ENCODE data around the gene SAPCD2.
"Not testable (repeated sequence)": the region's sequence is repeated elsewhere in the genome, so short reads cannot be mapped to it uniquely, and the experiment has no call there.

Gene SAPCD2, protein sequence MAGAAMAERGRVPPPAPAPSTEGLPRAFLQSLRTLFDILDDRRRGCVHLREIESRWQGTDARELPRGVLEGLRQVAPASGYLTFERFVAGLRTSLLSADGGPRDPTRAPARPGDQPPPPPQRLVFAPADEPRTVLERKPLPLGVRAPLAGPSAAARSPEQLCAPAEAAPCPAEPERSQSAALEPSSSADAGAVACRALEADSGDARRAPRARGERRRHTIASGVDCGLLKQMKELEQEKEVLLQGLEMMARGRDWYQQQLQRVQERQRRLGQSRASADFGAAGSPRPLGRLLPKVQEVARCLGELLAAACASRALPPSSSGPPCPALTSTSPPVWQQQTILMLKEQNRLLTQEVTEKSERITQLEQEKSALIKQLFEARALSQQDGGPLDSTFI
- total RNA-seq = 0.61 to 1.5 (median 1.1) reads per million in 4 donors

DNA sequence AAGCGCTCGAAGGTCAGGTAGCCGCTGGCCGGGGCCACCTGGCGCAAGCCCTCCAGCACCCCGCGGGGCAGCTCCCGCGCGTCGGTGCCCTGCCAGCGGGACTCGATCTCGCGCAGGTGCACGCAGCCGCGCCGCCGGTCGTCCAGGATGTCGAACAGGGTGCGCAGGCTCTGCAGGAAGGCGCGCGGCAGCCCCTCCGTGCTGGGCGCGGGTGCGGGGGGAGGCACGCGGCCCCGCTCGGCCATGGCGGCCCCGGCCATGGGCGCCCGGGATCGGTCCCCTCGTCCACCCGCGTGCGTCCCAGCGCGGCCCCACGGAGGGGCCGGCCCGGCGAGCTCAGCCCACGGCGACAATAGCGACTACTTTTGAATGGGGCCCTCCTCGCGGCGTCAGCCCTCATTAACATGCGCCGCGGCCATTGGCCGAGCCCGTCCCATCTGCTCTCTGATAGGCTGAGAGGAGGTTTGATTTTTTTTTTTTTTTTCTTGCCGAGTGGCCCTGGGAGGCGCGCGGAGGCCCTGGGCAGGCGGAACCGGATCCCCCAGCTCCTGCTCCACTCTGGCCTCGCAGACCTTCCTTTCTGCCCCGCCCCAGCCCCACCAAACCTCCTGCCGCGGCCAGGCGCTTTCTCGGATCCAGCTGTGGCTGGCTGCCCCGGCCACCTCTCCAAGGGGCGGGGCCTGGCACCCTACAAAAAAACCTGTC lies at the start of gene SAPCD2:
Gene SAPCD2, minus strand, starts transcription at position 357 of the 705 bp plus-strand sequence. Its CDS starts 97 bp downstream, at position 260.
- peak; percentile 72 to 92 (median 81) for DNase-seq

DNA sequence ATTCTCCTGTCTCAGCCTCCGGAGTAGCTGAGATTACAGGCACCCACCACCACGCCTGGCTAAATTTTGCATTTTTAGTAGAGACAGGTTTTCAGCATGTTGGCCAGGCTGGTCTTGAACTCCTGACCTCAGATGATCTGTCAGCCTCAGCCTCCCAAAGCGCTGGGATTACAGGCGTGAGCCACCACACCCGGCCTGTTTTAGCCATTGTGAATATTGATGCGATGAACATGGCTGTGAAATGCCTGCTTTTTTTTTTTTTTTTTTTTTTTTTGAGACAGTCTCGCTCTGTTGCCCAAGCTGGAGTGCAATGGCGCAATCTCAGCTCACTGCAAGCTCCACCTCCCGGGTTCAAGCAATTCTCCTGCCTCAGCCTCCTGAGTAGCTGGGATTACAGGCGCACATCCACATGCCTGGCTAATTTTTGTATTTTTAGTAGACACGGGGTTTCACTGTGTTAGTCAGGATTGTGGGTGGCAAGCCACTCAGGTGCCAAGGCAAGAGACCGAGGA lies 47.8 kb upstream of the SAPCD2 start:
- DNase-seq = not testable (repeated sequence)

DNA sequence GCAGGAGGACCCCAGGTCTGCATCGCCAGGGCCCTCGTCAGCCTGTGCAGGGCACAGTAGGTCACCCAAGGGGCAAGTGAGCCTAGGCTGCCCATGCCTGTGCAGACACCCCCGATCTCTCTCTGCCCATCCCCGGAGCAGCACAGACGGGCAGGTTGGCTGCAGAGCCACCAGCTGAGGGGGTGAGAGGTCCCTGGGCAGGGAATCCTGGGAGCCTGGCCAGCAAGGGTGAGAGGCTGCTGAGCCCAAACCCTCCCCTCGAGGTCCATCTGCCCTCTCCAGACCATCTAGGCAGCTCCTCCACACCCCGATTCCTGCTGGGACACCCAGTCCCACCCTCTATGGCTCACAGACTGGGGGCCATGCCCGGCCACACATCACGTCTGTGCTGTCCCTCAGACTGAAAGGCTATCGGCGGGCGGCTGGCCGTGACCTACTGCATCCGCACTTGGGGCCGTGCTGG lies 46.9 kb upstream of the SAPCD2 start:
- DNase-seq = no peak

DNA sequence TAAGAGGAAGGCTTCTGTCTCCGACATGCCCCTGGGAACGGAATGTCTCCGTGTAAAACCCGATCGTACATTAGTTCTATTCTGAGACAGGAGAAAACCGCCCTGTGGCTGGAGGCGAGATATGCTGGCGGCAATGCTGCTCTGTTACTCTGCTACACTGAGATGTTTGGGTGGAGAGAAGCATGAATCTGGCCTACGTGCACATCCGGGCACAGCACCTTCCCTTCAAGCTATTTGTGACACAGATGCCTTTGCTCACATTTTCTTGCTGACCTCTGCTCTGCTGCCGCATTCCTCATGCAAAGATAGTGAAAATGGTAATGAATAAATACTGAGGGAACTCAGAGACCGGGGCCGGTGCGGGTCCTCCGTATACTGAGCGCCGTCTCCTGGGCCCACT lies 46.4 kb upstream of the SAPCD2 start:
- no peak for DNase-seq

DNA sequence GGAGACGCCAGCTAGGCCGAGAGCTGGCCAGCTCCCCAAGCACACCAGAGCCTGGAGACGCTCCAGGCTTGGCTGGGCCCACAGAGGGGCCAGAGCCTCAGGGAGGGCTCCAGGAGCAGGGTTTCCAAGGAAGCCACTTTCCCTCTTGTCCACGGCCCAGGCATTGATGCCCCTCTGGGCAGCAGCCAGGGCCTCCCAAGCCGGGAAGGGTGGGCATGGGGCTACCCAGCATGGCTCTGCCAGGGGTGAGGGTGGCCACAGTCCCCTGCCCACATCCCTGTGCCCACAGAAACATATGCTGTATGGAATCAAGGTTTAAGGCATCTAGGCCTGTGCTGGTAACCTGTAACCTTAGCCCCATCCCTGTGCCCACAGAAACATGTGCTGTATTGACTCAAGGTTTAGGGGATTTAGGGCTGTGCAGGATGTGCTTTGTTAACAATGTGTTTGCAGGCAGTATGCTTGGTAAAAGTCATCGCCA lies 45.7 kb upstream of the SAPCD2 start:
- no peak for DNase-seq

DNA sequence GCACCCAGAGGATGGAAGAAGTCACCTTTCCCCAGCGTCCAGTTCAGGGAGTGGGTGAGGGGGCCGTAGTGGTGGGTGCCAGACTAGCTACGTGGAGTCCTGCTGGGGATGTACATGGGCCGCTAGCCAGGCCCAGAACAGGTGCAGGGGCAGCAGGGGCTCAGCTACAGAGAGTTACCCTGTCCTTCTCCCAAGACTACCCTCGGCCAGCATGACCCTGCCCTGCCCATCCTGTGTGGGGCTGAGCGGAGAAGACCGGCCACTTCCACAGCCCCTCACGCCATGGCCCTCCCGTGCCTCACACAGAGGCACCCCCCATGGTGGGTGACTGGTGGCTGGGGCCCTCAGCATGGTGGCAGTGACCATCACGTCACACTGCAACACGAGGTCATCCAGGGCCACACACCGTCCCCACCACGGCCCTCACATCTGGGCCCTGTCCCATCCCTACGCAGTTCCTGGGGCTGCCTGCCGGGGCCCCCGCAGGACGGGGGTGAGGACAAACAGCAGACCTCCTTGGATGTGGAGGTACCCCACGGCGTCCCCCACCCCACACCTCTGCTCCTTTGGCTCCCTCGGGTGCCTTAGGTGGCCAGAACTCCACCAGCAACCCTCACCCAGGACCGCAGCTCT lies 45.2 kb upstream of the SAPCD2 start:
- no peak for DNase-seq

DNA sequence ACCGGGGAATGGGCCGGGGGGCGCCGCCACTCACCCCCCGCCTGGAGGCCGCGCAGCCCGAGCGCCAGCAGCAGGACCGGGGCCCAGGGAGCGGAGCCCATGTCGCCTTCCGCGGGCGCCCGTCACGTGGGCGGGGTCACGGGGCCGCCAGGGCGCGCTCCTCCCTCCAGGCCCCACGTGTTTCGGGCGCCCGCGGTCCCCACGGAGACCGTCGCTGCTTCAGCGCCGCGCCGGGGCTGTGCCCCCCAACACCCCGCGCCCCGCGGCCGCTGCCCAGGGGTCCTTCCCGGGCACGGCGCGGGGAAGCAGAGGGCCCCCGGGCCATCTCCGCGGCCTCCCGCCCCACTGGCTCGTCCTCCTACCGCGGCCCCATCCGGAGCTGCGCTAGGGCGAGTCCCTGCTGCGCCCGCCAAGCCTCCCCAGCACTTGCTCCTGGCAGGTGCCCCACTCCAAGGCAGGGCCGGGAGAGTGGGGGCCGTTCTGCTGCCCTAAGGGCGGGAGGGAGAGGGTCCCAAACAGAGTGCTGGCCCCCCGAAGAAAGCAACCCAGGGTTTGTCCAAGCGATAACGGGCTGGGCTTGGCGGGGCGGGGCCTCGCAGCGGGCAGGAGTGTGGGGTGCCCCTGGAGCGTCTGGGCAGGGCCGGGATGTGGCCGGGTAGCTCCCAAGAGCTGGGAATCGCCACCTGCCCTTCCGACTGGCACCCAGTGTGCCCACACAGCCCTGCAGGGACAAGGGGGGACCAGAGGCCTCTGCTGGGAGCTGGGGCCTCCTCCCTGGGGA lies 44.4 kb upstream of the SAPCD2 start, which contains the start of gene DPP7:
Gene DPP7, minus strand, starts transcription at position 121 of the 781 bp plus-strand sequence. Its CDS starts 20 bp downstream, at position 101.
- peak; percentile 66 to 82 (median 73) for DNase-seq

DNA sequence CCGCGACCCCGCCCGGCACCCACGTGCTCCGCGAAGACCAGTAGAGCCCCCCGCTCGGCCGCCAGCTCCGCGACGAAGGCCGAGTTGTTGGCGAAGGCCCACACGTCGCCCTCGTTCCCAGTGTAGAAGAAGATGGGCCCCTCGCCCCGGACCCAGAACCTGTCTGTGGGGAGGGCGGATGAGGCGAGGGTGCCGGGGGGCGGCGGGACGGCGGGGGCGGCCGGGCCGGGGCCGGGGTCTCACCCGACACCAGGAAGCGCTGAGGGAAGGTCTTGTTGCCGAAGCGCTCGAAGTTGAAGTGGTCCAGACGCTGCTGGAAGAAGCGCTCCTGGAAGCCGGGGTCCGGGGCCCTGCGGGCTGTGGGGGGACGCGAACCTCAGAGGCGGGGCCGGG lies 43.9 kb upstream of the SAPCD2 start:
- DNase-seq = no peak

DNA sequence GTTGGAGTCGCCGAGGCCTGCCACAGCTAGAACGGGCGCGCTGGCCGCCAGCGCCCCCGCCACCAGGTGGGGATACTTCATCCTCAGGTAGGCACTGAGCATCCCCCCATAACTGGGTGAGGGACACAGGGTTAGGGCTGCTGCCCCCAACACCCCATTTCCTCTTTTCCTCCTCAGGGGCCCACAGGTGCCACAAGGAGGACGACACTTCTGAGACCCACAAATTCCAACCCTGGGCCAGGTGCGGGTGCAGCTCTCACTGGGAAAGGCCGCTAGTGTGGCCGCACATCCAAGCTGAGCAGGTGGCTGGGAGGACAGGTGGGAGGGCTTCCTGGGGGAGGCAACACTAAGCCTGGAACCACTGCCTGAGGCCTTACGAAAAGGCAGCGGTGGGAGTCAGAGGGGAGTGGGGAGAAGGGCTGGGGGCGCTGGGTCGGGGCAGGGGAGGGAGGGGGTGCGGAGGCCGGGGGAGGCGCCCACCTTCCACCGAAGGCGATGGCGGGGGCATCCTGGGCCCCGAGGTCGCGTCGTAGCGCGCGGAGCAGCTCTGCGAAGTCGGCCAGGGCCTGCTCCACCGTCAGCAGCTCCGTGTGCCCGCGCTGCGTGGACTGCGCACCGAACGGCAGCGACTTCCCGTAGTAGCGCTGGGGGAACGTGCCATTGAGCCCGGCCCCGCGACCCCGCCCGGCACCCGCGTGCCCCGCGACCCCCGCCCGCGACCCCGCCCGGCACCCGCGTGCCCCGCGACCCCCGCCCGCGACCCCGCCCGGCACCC lies 43.2 kb upstream of the SAPCD2 start:
- peak in 2 of 5 donors; percentile 30 to 31 for DNase-seq

DNA sequence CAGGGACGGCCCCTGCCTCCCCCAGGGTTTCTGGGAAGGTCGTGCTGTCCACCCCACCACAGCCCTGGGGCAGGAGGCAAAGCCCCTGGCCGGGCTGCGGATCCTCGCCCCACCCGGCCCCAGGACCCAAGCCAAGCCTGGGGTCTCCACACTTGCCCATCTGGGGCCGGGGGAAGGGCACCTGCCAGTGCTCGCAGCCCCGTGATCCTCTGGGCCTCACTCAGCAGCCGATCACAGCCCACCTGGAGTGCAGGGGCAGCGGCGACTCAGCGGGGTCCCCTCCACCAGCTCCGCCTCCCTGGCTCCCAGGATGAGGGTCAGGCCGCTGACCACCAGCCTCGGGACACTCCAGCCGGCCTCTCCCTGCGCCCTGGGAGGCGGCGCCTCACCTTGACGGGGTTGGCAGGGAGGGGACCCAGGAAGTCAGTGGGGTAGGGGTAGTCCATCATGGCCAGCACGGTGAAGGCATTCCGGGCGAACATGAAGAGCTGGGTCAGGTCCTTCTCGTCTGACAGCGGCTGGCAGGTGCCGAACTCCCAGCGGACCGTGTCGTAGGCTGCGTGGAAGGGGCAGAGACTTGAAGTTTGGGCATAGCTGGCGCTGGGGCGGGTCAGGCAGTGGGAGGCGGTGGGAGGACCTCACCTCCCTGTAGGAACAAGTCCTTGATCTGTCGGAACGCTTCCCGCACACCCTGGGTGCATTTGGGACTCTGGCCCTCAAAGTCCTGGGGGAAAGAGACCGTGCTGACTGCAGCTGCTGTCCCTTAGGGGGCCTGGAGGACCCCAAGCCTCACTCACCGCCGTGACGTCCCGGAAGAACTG lies 42.4 kb upstream of the SAPCD2 start:
- DNase-seq = no peak

DNA sequence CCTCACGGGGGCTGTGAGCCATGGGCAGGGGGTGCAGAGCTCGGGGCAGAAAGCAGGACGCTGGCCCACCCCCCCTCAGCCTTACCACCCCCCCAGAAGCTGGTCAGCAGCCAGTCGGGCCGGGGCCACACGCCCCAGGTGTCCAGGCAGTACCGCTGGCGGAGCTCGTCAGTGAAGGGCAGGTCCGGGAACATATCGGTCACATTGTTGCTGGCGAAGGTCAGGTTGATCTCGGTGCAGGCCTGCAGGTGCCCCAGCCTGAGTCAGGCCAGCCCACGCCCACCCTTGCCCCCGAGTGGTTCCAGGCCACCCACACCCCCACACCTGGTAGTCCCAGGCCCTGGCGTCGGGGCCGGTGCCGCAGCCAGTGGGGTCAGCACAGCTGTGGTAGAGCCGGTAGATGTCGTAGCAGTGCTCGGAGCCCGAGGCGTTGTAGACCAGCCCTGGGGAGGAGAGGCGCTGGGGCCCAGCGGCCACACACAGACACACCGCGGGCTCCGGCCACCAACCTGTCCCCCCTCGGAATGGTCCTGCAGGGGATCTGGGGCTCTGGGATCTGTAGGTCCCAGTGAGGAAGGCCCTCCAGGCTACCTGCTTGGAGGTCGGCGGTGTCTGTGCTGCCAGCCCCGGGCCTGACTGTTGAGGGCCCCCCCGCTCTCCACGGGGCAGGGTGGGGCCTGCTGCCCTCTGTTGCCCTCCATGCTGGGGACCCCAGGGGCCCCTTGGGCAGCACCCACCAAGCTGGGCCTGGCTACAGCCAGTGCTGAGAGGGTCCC lies 41.6 kb upstream of the SAPCD2 start:
- DNase-seq = no peak

DNA sequence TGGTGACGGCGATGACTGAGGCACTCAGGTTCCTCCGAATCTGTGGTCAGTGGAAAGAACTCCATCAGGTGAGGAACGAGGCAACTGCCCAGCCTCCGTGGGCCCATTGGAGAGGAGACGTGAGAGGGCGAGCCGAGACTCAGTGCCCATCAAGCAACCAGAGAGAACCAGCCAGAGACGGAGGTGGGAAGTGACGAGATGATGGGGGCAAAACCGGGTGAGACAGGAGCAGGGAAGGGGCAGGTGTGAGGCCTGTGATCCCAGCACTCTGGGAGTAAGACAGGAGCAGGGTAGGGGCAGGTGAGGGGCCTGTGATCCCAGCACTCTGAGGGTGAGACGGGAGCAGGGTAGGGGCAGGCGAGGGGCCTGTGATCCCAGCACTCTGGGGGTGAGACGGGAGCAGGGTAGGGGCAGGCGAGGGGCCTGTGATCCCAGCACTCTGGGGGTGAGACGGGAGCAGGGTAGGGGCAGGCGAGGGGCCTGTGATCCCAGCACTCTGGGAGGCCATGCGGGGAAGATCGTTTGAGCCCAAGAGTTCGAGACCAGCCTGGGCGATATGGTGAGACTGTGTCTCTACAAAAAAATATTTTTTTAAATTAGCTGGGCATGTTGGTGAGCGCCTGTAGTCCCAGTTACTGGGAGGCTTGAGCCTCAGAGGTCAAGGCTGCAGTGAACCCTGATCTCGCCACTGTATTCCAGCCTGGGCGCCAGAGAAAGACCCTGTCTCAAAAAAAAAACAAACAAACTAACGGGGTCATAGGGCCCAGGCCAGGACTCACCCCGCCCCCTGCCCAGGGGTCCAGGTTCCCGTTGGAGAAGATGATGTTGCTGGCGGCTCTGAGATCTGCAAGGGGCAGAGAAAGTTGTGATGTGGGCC lies 40.8 kb upstream of the SAPCD2 start:
- DNase-seq = no peak

DNA sequence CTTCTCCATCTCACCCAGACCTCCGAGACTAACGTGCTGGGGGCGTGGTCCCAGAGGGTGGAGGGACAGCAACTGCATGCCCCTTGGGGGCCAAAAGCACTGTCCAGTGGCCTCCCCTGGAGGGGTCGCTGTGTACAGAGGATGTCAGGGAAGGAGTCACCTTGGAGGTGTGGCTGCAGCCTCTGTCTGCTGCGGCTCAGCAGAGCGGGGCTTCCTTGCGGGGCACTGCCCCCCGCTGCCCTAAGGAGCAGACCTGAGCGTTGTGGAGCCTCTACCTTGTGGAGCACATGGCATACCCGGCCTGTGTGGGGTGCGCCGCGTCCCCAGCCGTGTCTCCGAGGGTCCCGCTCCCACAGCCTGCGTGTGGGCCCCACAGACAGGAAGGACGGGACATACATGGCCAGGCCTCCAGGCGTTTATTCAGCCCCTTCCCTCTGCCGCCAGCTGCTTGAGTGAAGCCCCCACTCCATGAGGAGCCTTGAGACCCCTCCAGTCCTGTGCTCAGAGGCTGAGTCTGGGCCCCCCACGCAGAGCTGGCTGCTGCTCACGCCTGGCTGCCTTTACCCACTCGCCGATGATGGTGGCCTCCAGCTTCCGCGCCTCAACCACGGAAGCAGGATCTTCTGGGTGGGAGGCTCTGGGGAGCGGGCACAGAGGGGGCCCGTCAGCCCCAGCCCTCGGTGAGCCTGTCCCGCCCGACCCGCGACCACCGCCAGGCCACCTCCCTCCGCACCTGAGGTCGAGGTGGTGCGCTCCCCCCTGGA lies 40.0 kb upstream of the SAPCD2 start:
- no peak for DNase-seq

DNA sequence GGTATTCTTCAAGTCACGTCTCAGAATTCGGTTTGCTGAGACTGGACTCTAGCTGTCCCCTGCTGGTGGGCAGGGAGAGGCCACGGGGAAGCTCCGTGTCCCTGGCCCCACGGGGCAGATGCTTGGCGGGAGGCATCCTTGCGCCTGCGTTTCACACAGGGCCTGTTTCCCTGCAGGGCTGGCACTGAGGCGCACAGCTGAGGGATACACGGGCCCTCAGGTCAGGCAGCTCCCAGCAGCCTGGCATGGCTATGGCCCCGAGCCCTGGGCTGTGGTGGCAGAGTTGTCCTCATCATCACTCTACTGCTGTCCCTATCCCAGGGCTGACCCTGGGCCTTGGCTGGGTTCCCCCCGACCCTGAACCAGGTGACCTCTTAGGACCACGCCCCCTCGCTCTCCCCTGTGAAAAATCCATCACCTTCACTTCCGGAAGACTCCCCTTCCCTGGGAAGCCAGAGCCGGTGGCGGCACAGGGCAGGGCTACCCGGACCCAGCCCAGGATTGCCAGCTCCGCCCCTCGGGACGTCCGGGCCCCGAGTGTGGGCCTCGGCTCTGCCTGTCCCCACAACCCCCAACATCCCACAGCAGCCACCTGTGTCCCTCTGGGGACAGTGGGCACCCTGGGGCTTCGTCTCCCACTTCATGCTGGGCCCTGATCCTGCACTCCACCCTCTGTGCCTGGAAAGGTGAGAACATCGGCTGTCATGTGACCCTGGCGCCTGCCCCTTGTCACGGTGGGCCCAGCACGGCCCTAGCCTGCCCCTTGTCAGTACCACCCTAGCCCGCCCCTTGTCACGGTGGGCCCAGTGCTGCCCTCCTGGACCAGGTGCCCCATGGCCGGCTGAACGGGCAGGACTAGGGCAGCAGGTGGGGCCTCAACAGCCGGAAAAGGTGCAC lies 39.1 kb upstream of the SAPCD2 start:
- no peak for DNase-seq

DNA sequence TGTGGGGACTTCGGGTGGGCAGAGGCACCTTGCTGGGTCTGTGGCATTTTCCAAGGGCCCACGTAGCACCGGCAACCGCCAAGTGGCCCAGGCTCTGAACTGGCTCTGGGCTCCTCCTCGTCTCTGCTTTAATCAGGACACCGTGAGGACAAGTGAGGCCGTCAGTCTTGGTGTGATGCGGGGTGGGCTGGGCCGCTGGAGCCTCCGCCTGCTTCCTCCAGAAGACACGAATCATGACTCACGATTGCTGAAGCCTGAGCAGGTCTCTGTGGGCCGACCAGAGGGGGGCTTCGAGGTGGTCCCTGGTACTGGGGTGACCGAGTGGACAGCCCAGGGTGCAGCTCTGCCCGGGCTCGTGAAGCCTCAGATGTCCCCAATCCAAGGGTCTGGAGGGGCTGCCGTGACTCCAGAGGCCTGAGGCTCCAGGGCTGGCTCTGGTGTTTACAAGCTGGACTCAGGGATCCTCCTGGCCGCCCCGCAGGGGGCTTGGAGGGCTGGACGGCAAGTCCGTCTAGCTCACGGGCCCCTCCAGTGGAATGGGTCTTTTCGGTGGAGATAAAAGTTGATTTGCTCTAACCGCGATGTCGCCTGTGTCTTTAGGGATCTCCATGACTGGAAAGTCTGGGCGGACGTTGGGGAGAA lies 38.4 kb upstream of the SAPCD2 start:
- DNase-seq = no peak

DNA sequence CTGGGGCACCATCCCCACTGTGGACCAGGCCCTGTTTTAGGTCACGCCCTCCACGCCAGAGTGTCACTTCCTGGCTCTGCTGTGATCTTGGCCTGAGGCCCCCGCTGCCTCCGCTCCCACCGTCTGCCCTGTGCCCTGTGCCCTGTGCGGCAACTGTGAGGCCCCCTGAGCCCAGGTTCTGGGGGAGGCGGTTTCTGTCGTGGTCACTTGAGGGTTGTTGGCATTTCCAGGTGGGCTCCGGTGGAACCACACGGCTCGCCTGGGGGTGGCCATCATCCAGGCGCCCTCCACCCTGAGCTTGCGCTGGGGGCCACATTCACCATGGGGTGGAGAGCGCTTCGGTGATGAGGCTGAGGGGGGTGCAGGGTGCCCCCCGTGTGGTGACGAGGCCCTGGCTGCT lies 37.6 kb upstream of the SAPCD2 start:
- DNase-seq = no peak

Measured in T-helper 1 cell (primary cell).